Kidney (tissue), 14 donors: ENCODE data around the gene NEU1. TPM values are rescaled to one million over a fixed set of nuclear protein-coding genes. Genes with fewer than 3 reads are reported as not detected.

Experiments
- DNase-seq, 5 donors: peaks; one replicate each; pipeline ENCODE4 v3.0.0-alpha.2; 2013 to 2020
- FAIRE-seq: peaks from 2 replicates; lab custom pipeline; 2012; peaks lifted over from hg19 to GRCh38; lab: Jason Lieb, UNC
- H3K27ac ChIP-seq, 2 donors: one replicate each; pipeline ENCODE4 v1.7.0; 2013; ENCODE audit warnings: low read depth in 2 of 2, low read length in 2 of 2, inconsistent platforms in 1 of 2
- H3K27me3 ChIP-seq: one replicate; pipeline ENCODE4 v1.7.1; 2013; ENCODE audit warnings: low read length, inconsistent platforms; ENCODE audit not compliant: control insufficient read depth, insufficient read depth
- H3K36me3 ChIP-seq, 3 donors: one replicate each; pipeline versions ENCODE4 v1.7.0 to v1.7.1; 2013; ENCODE audit warnings: low read length in 3 of 3, control low read depth in 1 of 3, inconsistent platforms in 1 of 3; ENCODE audit not compliant: insufficient read depth in 3 of 3, control insufficient read depth in 2 of 3
- H3K4me1 ChIP-seq, 3 donors: one replicate each; pipeline versions ENCODE4 v1.7.0 to v1.7.1; 2013; ENCODE audit warnings: low read length in 3 of 3, inconsistent platforms in 1 of 3, low read depth in 1 of 3; ENCODE audit not compliant: control insufficient read depth in 2 of 3, insufficient read depth in 2 of 3
- H3K4me3 ChIP-seq, 3 donors: one replicate each; pipeline versions ENCODE4 v1.7.0 to v1.8.1; 2013; ENCODE audit warnings: low read length in 3 of 3, control low read depth in 1 of 3, inconsistent platforms in 1 of 3
- H3K9ac ChIP-seq, 3 donors: one replicate each; pipeline versions ENCODE4 v1.7.0 to v1.7.1; 2013; ENCODE audit warnings: low read length in 3 of 3, control low read depth in 1 of 3, inconsistent platforms in 1 of 3
- H3K9me3 ChIP-seq, 3 donors: one replicate each; pipeline versions ENCODE4 v1.7.0 to v1.7.1; 2013; ENCODE audit warnings: low read length in 3 of 3, control low read depth in 1 of 3, inconsistent platforms in 1 of 3; ENCODE audit not compliant: control insufficient read depth in 2 of 3, insufficient read depth in 1 of 3
- CTCF ChIP-seq: IDR thresholded peaks from 3 replicates; pipeline ENCODE4 v1.5.1; 2012; ENCODE audit warnings: mild to moderate bottlenecking, moderate library complexity, borderline replicate concordance; ENCODE audit not compliant: insufficient read depth; ENCODE audit errors: extremely low read depth
- intact Hi-C: fragments of 100-400 bp; cut with DNase I; formaldehyde crosslinking; loops from one replicate; pipeline ENCODE4 v1.11.1; 2022
- polyA plus RNA-seq: library from polyadenylated mRNA; stranded (reverse); fragments of 350-450 nt; fragmentation: Illumina TruSeq; extraction: RNeasy Lipid Tissue Mini Kit (QIAGEN cat#74804); gene quantifications from one replicate; pipeline ENCODE4 v1.2.3, GENCODE V29; 2014; ENCODE audit warnings: low read depth, low replicate concordance; ENCODE audit not compliant: insufficient read depth
- total RNA-seq: library from RNA; stranded (reverse); fragmentation: NEBNext Ultra II Directional; extraction: Animal tissue kit (Norgen Biotek cat#: 25700); gene quantifications from one replicate; pipeline ENCODE4 v1.2.1, GENCODE V29; 2021
- donor health status: control.
- donor health status: control.
- donor health status: control.
- donor health status: control.
- donor health status: control.
- donor health status: DM: yes; HTN: yes; CAD: no.
- donor health status: Normal renal cell carcinoma (clear cell type).

The NEU1 gene
- total and polyA plus RNA-seq, 2 donors from 2014 or later = 66.9 to 131 TPM

GRCh38 chr6:31850765-31851484, 11.7 kb downstream of the NEU1 start:
- Histone ChIP-seq H3K36me3 (no peaks in the 10 kb centered on the region), H3K9ac (no peak overlapping the region), H3K9me3 (no peaks in the 10 kb centered on the region), H3K4me1 (no peaks in the 10 kb centered on the region), H3K4me3 (no peak overlapping the region), H3K27ac (no peak overlapping the region), H3K27me3 (no peaks in the 10 kb centered on the region)
- no peak for DNase-seq
- FAIRE-seq = no peak
- intact Hi-C loops = no loop called here
- no peak for TF ChIP-seq CTCF

GRCh38 chr6:31847276-31847978, 15.2 kb downstream of the NEU1 start:
- no peaks in the 10 kb centered on the region for H3K27me3 ChIP-seq
- no peak for FAIRE-seq
- no peaks in the 10 kb centered on the region for H3K9me3 ChIP-seq
- H3K4me3 ChIP-seq = no peak overlapping the region
- DNase-seq = no peak
- H3K36me3 ChIP-seq = no peaks in the 10 kb centered on the region
- no peak overlapping the region for H3K27ac ChIP-seq
- no peak overlapping the region for H3K9ac ChIP-seq
- intact Hi-C loops = no loop called here
- no peak for TF ChIP-seq CTCF
- no peaks in the 10 kb centered on the region for H3K4me1 ChIP-seq

- no peak for FAIRE-seq
These were observed 18.1 kb downstream of the NEU1 start for GRCh38 chr6:31844507-31844906.

More at GRCh38 chr6:31844507-31844906, 18.1 kb downstream of the NEU1 start:
- H3K36me3 ChIP-seq = peaks cover 0 to 7% (median 4%) of the 10 kb centered on the region in 3 donors
- H3K27me3 ChIP-seq = no peaks in the 10 kb centered on the region
- H3K4me1 ChIP-seq = no peaks in the 10 kb centered on the region
- no peak overlapping the region for H3K4me3 ChIP-seq
- TF ChIP-seq CTCF = no peak
- H3K9ac ChIP-seq = no peak overlapping the region
- DNase-seq = peak in 1 of 5 donors; percentile 8
- H3K9me3 ChIP-seq = no peaks in the 10 kb centered on the region
- H3K27ac ChIP-seq = no peak overlapping the region
- intact Hi-C loops = no loop called here
